Uterus (tissue), 2 donors: ENCODE measurements around the gene WDR35.

ENCODE experiments used
- POLR2A ChIP-seq, 2 donors: fragments of 450-650 bp; IDR thresholded peaks; one replicate each; pipeline ENCODE4 v1.6.1; 2016; ENCODE audit warnings: antibody characterized with exemption in 2 of 2, mild to moderate bottlenecking in 1 of 2, moderate library complexity in 1 of 2
- TF ChIP-seq, protein P1 (sequence below), 4 experiments: fragments of 200-600 bp in 2 of 4; fragments of 450-650 bp in 2 of 4; sonication (generic) in 2 of 4; IDR thresholded peaks; one replicate each; pipeline ENCODE4 v1.5.1; 2016 to 2019; ENCODE audit warnings: antibody characterized with exemption in 4 of 4, mild to moderate bottlenecking in 2 of 4, moderate library complexity in 1 of 4

GRCh38 chr2:19888831-19889230, 101.1 kb downstream of the WDR35 start:
- TF ChIP-seq, protein P1, sequence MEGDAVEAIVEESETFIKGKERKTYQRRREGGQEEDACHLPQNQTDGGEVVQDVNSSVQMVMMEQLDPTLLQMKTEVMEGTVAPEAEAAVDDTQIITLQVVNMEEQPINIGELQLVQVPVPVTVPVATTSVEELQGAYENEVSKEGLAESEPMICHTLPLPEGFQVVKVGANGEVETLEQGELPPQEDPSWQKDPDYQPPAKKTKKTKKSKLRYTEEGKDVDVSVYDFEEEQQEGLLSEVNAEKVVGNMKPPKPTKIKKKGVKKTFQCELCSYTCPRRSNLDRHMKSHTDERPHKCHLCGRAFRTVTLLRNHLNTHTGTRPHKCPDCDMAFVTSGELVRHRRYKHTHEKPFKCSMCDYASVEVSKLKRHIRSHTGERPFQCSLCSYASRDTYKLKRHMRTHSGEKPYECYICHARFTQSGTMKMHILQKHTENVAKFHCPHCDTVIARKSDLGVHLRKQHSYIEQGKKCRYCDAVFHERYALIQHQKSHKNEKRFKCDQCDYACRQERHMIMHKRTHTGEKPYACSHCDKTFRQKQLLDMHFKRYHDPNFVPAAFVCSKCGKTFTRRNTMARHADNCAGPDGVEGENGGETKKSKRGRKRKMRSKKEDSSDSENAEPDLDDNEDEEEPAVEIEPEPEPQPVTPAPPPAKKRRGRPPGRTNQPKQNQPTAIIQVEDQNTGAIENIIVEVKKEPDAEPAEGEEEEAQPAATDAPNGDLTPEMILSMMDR (IDR thresholded peaks at IDR 0.05) = no peak
- no peak for TF ChIP-seq POLR2A (IDR thresholded peaks at IDR 0.05)
